AG10803 (cell line): ENCODE results near the gene CRHR2.

Source experiments
- DNase-seq: peaks from one replicate; pipeline ENCODE4 v3.0.0; 2010; ENCODE audit warnings: low read depth
- H3K4me3 ChIP-seq: 2 replicates; pipeline ENCODE4 v1.5.1; 2011; ENCODE audit warnings: mild to moderate bottlenecking, low read length, control low read depth
- CTCF ChIP-seq: conservative IDR thresholded peaks from 2 replicates; pipeline ENCODE4 v1.5.1; 2011; ENCODE audit warnings: mild to moderate bottlenecking, low read length, control low read depth, inconsistent platforms

Gene CRHR2

GRCh38 chr7:30625283-30625682 is 57.0 kb downstream of the CRHR2 start:
- H3K4me3 ChIP-seq, result no peak overlapping the region
- DNase-seq, result no peak
- no peak for TF ChIP-seq CTCF

GRCh38 chr7:30618961-30619360 is 63.3 kb downstream of the CRHR2 start:
- no peak for TF ChIP-seq CTCF

GRCh38 chr7:30618080-30618676 is 64.1 kb downstream of the CRHR2 start:
- no peak for DNase-seq
- TF ChIP-seq CTCF, result no peak
- no peak overlapping the region for H3K4me3 ChIP-seq

More at GRCh38 chr7:30618961-30619360, 63.3 kb downstream of the CRHR2 start:
- no peak overlapping the region for H3K4me3 ChIP-seq
- no peak for DNase-seq

- H3K4me3 ChIP-seq, result no peak overlapping the region
Measured at GRCh38 chr7:30617359-30617758, 64.9 kb downstream of the CRHR2 start.

GRCh38 chr7:30616318-30616717 is 65.9 kb downstream of the CRHR2 start:
- no peak for TF ChIP-seq CTCF
- DNase-seq, result no peak
- H3K4me3 ChIP-seq, result no peak overlapping the region

More at GRCh38 chr7:30617359-30617758, 64.9 kb downstream of the CRHR2 start:
- no peak for TF ChIP-seq CTCF
- no peak for DNase-seq

GRCh38 chr7:30613366-30614325 is 68.6 kb downstream of the CRHR2 start:
- DNase-seq, result peak; percentile 31
- no peak for TF ChIP-seq CTCF
- H3K4me3 ChIP-seq, result no peak overlapping the region
